GM12878 (cell line): ENCODE data around the gene ARMS2. TPM values are rescaled to one million over a fixed set of nuclear protein-coding genes. Genes with fewer than 3 reads are reported as not detected.

Experiments used
- ATAC-seq: fragments of 200-7000 bp; cut with Tn5 transposase; 3 replicates; pipeline ENCODE4 v1.9.1; 2020; ENCODE audit warnings: mild to moderate bottlenecking, moderate library complexity
- BruUV-seq: library from RNA; stranded (reverse); fragments of 400-500 nt; replicated peaks from 2 replicates; lab custom pipeline; 2021; lab: Mats Ljungman, UMichigan
- CTCF ChIA-PET: fragments of 300-600 bp; sonication (Branson Sonifier 250); formaldehyde crosslinking; extraction: SDS; loops from one replicate; lab custom pipeline; 2021; ENCODE audit warnings: inconsistent platforms; lab: Yijun Ruan, JAX
- POLR2A ChIA-PET: fragments of 350-600 bp; formaldehyde crosslinking; extraction: SDS; loops from one replicate; lab custom pipeline; 2021; ENCODE audit warnings: inconsistent platforms; lab: Charles Lee
- RAD21 ChIA-PET: fragments of 300-600 bp; sonication (Branson Sonifier 250); formaldehyde crosslinking; loops from one replicate; lab custom pipeline; 2023; ENCODE audit warnings: antibody characterized with exemption; ENCODE audit not compliant: unreplicated experiment; lab: Charles Lee
- SMC1A ChIA-PET: fragments of 300-600 bp; sonication (Branson Sonifier 250); formaldehyde crosslinking; loops from one replicate; lab custom pipeline; 2023; ENCODE audit not compliant: unreplicated experiment, uncharacterized antibody; lab: Charles Lee
- DNase-seq: peaks from one replicate; pipeline ENCODE4 v3.0.0-alpha.2; 2011; ENCODE audit warnings: low read depth, low spot score
- FAIRE-seq: peaks from 3 replicates; lab custom pipeline; 2011; peaks lifted over from hg19 to GRCh38; lab: Jason Lieb, UNC
- H2AFZ ChIP-seq: 2 replicates; pipeline ENCODE4 v1.6.0; 2011; ENCODE audit warnings: low read depth, low read length, control low read depth; ENCODE audit not compliant: control insufficient read depth
- H3K27ac ChIP-seq: 2 replicates; pipeline ENCODE4 v1.5.1; 2011; ENCODE audit warnings: control low read depth; ENCODE audit not compliant: control insufficient read depth, insufficient read depth
- H3K27me3 ChIP-seq, 2 experiments: replicated peaks in 1 of 2; 2 replicates each; pipeline versions ENCODE4 v1.6.0 to v1.6.1; 2011; ENCODE audit warnings: low read length in 1 of 2; ENCODE audit not compliant: control insufficient read depth in 2 of 2, insufficient read depth in 2 of 2
- H3K36me3 ChIP-seq, 2 experiments: 2 replicates each; pipeline ENCODE4 v1.5.1; 2011; ENCODE audit warnings: low read length in 1 of 2; ENCODE audit not compliant: control insufficient read depth in 2 of 2, insufficient read depth in 2 of 2
- H3K4me1 ChIP-seq: 2 replicates; pipeline ENCODE4 v1.6.1; 2011; ENCODE audit warnings: mild to moderate bottlenecking, low read length, moderate library complexity, mixed read lengths; ENCODE audit not compliant: control insufficient read depth, insufficient read depth
- H3K4me2 ChIP-seq: 2 replicates; pipeline ENCODE4 v1.6.0; 2011; ENCODE audit warnings: control low read depth; ENCODE audit not compliant: control insufficient read depth, insufficient read depth
- H3K4me3 ChIP-seq: fragments of 200-600 bp; sonication (generic); 2 replicates; pipeline ENCODE4 v1.5.1; 2016
- H3K79me2 ChIP-seq: 2 replicates; pipeline ENCODE4 v1.6.0; 2011; ENCODE audit warnings: low read length; ENCODE audit not compliant: control insufficient read depth, insufficient read depth
- H3K9ac ChIP-seq: 2 replicates; pipeline ENCODE4 v1.8.0; 2011; ENCODE audit warnings: low read length, control low read depth, mixed read lengths; ENCODE audit not compliant: control insufficient read depth, insufficient read depth
- H3K9me3 ChIP-seq: replicated peaks from 3 replicates; pipeline ENCODE4 v1.5.1; 2011; ENCODE audit warnings: mild to moderate bottlenecking, low read length; ENCODE audit not compliant: control insufficient read depth, insufficient read depth
- H4K20me1 ChIP-seq: 2 replicates; pipeline ENCODE4 v1.6.0; 2011; ENCODE audit not compliant: control insufficient read depth, insufficient read depth
- ASH2L ChIP-seq: fragments of 300-600, 200-600 bp; sonication (generic); IDR thresholded peaks from 2 replicates; pipeline ENCODE4 v1.6.1; 2017; ENCODE audit warnings: low read depth, mild to moderate bottlenecking, borderline replicate concordance
- ATF7 ChIP-seq: fragments of 450-650 bp; IDR thresholded peaks from 2 replicates; pipeline ENCODE4 v1.6.1; 2016; ENCODE audit warnings: low read depth, mild to moderate bottlenecking
- CHD4 ChIP-seq: fragments of 200-600 bp; sonication (generic); IDR thresholded peaks from 2 replicates; pipeline ENCODE4 v1.6.1; 2016; ENCODE audit warnings: mild to moderate bottlenecking
- EP300 ChIP-seq, 2 experiments: fragments of 150-350 bp in 1 of 2; IDR thresholded peaks; 2 replicates each; pipeline ENCODE4 v1.6.1; 2011 to 2012; ENCODE audit warnings: low read depth in 2 of 2, low read length in 2 of 2, borderline replicate concordance in 1 of 2, improper control_type of control experiment in 1 of 2, inconsistent platforms in 1 of 2; ENCODE audit not compliant: control insufficient read depth in 1 of 2
- GABPA ChIP-seq: IDR thresholded peaks from 2 replicates; pipeline ENCODE4 v1.6.1; 2014; ENCODE audit warnings: antibody characterized with exemption, low read depth, mild to moderate bottlenecking, inconsistent platforms
- HDGF ChIP-seq: fragments of 450-650 bp; IDR thresholded peaks from 2 replicates; pipeline ENCODE4 v1.6.1; 2016; ENCODE audit warnings: antibody characterized with exemption
- MYC ChIP-seq: IDR thresholded peaks from 2 replicates; pipeline ENCODE4 v1.6.1; 2011; ENCODE audit warnings: mild to moderate bottlenecking, low read length, moderate library complexity, inconsistent platforms; ENCODE audit not compliant: insufficient read depth, insufficient replicate concordance, insufficient read length, severe bottlenecking
- POLR2A ChIP-seq: IDR thresholded peaks from 2 replicates; pipeline ENCODE4 v1.6.1; 2011; ENCODE audit warnings: low read depth, mild to moderate bottlenecking, low read length
- SIN3A ChIP-seq: IDR thresholded peaks from 2 replicates; pipeline ENCODE4 v1.6.1; 2012; ENCODE audit warnings: low read depth, low read length, improper control_type of control experiment
- WGBS: methylation state at CpG from one replicate; pipeline ENCODE4 v1.1.6; 2016; ENCODE audit warnings: low lambda C conversion rate; ENCODE audit not compliant: insufficient replicate concordance, insufficient coverage; ENCODE audit errors: missing lambda C conversion rate; 5-methylcytosine and 5-hydroxymethylcytosine counted together
- in situ Hi-C: fragments of 300-500 bp; cut with MboI; formaldehyde crosslinking; loops from 9 replicates; pipeline ENCODE4 v1.14.3; 2018; ENCODE audit warnings: mixed read lengths
- intact Hi-C: fragments of 100-400 bp; cut with micrococcal nuclease; formaldehyde crosslinking; loops from one replicate; pipeline ENCODE4 v1.14.2; 2022; ENCODE audit not compliant: unreplicated experiment
- polyA plus RNA-seq, 11 experiments: library from polyadenylated mRNA; depleted of rRNA in 4 of 11; unstranded in 6 of 11; stranded (reverse) in 5 of 11; fragments of >200 nt; fragmentation: Nextera tagmentation in 4 of 11; fragmentation: Illumina TruSeq in 1 of 11; extraction: Ambion mirVana in 4 of 11; extraction: Trizol in 1 of 11; gene quantifications; 1 replicate in 1 of 11; 2 replicates in 10 of 11; pipeline versions ENCODE4 v1.2.1 to v1.2.3, GENCODE V29; 2011 to 2016; ENCODE audit warnings: inconsistent platforms in 2 of 11, missing spikeins in 2 of 11, low read depth in 1 of 11
- total RNA-seq, 4 experiments: library from RNA; depleted of rRNA in 3 of 4; stranded (reverse); fragments of >200 nt in 3 of 4; fragmentation: Illumina TruSeq in 1 of 4; extraction: Trizol in 1 of 4; gene quantifications; 2 replicates each; pipeline versions ENCODE4 v1.2.1 to v1.2.3, GENCODE V29; 2013 to 2021
- TF ChIP-seq, protein P1 (sequence below): IDR thresholded peaks from 2 replicates; pipeline ENCODE4 v1.6.1; 2012; ENCODE audit warnings: mild to moderate bottlenecking, low read depth, low read length
- TF ChIP-seq, protein P2 (sequence below): fragments of 450-650 bp; IDR thresholded peaks from 2 replicates; pipeline ENCODE4 v1.6.1; 2018; ENCODE audit warnings: borderline replicate concordance, mild to moderate bottlenecking; ENCODE audit not compliant: partially characterized antibody

ARMS2 gene
- total and polyA plus RNA-seq, 10 of the 15 experiments (the other 5 are each of a cell fraction or from before 2014, with no cell fraction given) = not detected

DNA sequence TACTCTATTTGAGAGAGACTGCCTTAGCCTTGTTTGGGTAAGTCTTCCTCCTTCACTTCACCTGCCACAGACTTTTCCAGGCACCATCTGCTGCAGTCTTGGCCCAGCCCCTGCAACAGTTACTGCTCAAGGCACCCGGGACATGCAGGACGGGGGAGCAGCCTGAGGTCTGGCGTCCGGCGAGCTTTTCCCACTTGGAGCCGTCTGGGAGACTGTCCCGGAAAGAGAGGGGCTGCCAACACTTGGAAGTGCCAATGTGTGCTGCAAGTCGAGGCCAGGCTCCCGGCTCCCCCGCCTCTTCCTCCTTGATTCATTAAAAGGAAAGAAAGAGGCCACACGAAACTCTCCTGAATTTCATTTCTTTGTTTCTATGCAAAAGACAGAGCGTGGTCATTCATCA, 20.6 kb downstream of the ARMS2 start:
- ChIA-PET CTCF (interaction anchor here (0.8 kb wide), 1 partner anchor 231 kb away, joined by 3 read pairs; no protein-coding TSS in a partner anchor), SMC1A (no interaction called here), RAD21 (no interaction called here), POLR2A (no interaction called here)
- Histone ChIP-seq H3K36me3 (no peaks in the 10 kb centered on the region), H4K20me1 (no peaks in the 10 kb centered on the region), H3K4me1 (no peaks in the 10 kb centered on the region), H3K79me2 (no peaks in the 10 kb centered on the region), H3K9me3 (no peaks in the 10 kb centered on the region), H3K27ac (no peak overlapping the region), H3K4me2 (no peak overlapping the region), H3K9ac (no peak overlapping the region), H3K27me3 (peaks cover 0 to 2% of the 10 kb centered on the region in 2 experiments; a peak in 2 of 4 replicates), H3K4me3 (no peak overlapping the region), H2AFZ (no peak overlapping the region)
- intact Hi-C loops (no loop called here), in situ Hi-C loops (no loop called here)
- DNase-seq (no peak), FAIRE-seq (no peak), ATAC-seq (no peak)
- no TSS peak for BruUV-seq
- WGBS = 35% methylated on average over 12 of the region's 12 CpGs
- TF ChIP-seq CHD4 (no peak), POLR2A (no peak), ATF7 (no peak), SIN3A (no peak), GABPA (no peak)

DNA sequence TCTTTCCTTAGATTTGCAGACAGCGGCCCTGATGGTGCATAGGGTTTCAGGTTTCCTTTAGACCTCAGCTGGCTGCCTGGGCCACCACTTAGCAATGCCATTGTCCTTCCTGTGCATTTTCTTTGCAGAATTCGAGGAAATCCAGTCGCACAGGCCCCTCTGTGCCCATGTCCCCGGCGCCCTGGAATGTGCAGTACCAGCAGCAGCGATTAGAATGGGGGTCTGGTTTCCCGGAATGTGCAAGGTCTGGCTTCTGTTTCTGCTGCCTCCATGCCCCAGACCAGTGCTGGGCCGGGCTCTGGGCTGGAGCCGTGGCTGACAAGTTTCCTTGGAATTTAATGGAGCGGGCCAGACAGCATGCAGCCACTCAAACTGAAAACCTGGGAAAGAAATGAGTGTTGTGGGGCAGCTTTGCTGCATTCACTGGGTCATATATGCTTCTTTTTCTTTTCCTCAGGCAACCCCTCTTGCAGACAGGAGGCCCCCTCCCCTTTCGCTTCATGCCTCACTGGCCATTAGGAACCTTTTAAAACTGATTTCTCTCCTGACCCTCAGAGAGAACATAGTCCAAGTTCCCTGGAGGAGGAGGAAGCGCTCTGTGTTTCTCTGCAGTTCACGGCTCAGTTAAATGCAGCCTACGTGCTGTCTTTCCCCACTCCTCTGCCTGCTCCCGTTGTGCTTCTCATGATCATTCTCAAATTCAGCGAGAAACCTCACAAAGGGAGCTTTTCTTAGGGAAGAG, 21.3 kb downstream of the ARMS2 start:
- ChIA-PET POLR2A (no interaction called here), RAD21 (no interaction called here), CTCF (interaction anchor here (0.8 kb wide), 1 partner anchor 230 kb away, joined by 3 read pairs; no protein-coding TSS in a partner anchor), SMC1A (no interaction called here)
- ATAC-seq (no peak), FAIRE-seq (no peak), DNase-seq (no peak)
- intact Hi-C loops (no loop called here), in situ Hi-C loops (no loop called here)
- no peaks in the 10 kb centered on the region for H3K9me3 ChIP-seq
- no peak overlapping the region for H3K27ac ChIP-seq
- peaks cover 0 to 2% of the 10 kb centered on the region in 2 experiments; a peak in 2 of 4 replicates for H3K27me3 ChIP-seq
- no peak overlapping the region for H2AFZ ChIP-seq
- H3K4me2 ChIP-seq = no peak overlapping the region
- no peaks in the 10 kb centered on the region for H3K4me1 ChIP-seq
- H4K20me1 ChIP-seq = no peaks in the 10 kb centered on the region
- H3K79me2 ChIP-seq = no peaks in the 10 kb centered on the region
- no peak overlapping the region for H3K9ac ChIP-seq
- 42% methylated on average over 16 of the region's 16 CpGs for WGBS
- TF ChIP-seq EP300 (IDR thresholded peaks at IDR 0.05; ENCODE audit: borderline replicate concordance in 1 of 2, control insufficient read depth in 1 of 2, low read depth in 2 of 2, low read length in 2 of 2) (no peak), ASH2L (no peak), HDGF (no peak), MYC (no peak)
- TF ChIP-seq, protein P1, sequence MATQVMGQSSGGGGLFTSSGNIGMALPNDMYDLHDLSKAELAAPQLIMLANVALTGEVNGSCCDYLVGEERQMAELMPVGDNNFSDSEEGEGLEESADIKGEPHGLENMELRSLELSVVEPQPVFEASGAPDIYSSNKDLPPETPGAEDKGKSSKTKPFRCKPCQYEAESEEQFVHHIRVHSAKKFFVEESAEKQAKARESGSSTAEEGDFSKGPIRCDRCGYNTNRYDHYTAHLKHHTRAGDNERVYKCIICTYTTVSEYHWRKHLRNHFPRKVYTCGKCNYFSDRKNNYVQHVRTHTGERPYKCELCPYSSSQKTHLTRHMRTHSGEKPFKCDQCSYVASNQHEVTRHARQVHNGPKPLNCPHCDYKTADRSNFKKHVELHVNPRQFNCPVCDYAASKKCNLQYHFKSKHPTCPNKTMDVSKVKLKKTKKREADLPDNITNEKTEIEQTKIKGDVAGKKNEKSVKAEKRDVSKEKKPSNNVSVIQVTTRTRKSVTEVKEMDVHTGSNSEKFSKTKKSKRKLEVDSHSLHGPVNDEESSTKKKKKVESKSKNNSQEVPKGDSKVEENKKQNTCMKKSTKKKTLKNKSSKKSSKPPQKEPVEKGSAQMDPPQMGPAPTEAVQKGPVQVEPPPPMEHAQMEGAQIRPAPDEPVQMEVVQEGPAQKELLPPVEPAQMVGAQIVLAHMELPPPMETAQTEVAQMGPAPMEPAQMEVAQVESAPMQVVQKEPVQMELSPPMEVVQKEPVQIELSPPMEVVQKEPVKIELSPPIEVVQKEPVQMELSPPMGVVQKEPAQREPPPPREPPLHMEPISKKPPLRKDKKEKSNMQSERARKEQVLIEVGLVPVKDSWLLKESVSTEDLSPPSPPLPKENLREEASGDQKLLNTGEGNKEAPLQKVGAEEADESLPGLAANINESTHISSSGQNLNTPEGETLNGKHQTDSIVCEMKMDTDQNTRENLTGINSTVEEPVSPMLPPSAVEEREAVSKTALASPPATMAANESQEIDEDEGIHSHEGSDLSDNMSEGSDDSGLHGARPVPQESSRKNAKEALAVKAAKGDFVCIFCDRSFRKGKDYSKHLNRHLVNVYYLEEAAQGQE = no peak
- TF ChIP-seq, protein P2, sequence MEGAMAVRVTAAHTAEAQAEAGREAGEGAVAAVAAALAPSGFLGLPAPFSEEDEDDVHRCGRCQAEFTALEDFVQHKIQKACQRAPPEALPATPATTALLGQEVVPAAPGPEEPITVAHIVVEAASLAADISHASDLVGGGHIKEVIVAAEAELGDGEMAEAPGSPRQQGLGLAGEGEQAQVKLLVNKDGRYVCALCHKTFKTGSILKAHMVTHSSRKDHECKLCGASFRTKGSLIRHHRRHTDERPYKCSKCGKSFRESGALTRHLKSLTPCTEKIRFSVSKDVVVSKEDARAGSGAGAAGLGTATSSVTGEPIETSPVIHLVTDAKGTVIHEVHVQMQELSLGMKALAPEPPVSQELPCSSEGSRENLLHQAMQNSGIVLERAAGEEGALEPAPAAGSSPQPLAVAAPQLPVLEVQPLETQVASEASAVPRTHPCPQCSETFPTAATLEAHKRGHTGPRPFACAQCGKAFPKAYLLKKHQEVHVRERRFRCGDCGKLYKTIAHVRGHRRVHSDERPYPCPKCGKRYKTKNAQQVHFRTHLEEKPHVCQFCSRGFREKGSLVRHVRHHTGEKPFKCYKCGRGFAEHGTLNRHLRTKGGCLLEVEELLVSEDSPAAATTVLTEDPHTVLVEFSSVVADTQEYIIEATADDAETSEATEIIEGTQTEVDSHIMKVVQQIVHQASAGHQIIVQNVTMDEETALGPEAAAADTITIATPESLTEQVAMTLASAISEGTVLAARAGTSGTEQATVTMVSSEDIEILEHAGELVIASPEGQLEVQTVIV = no peak
- H3K36me3 ChIP-seq = no peaks in the 10 kb centered on the region
- no TSS peak for BruUV-seq
- no peak overlapping the region for H3K4me3 ChIP-seq
